ENCODE results near the gene NUDT14.

The NUDT14 gene

GRCh38 chr14:105182296-105183020 is 1.3 kb upstream of the NUDT14 start:
- no peak for FAIRE-seq
- TF ChIP-seq POLR2A (IDR thresholded peaks at IDR 0.05; ENCODE audit: low read depth, low read length), result no peak

GRCh38 chr14:105181549-105182295 is 610 bp upstream of the NUDT14 start:
- FAIRE-seq (no peak), DNase-seq (ENCODE audit: insufficient read length, low spot score) (no peak)
- TF ChIP-seq POLR2A (IDR thresholded peaks at IDR 0.05; ENCODE audit: low read depth, low read length), result no peak

More at GRCh38 chr14:105182296-105183020, 1.3 kb upstream of the NUDT14 start:
- DNase-seq (ENCODE audit: insufficient read length, low spot score), result no peak

- FAIRE-seq (no peak), DNase-seq (ENCODE audit: insufficient read length, low spot score) (no peak)
- no peak for TF ChIP-seq POLR2A (IDR thresholded peaks at IDR 0.05; ENCODE audit: low read depth, low read length)
Observed at GRCh38 chr14:105179191-105179590, 1.9 kb downstream of the NUDT14 start.

DNA sequence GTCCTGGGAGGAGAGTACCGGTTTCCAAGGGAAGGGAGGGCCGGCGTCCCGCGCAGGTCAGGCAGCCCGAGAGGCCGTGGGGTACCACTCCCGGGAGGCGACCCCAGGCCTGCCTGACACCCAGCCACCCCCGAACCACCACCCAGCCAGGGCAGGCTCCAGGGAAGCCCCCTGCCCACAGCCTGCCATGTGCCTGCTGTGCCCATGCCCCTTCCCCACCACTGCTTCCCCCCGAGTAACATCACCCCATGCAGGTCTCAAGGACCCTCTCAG is 2.3 kb downstream of the NUDT14 start:
- FAIRE-seq (no peak), DNase-seq (ENCODE audit: insufficient read length, low spot score) (no peak)
- TF ChIP-seq POLR2A (IDR thresholded peaks at IDR 0.05; ENCODE audit: low read depth, low read length), result no peak

GRCh38 chr14:105178069-105178867 is 2.8 kb downstream of the NUDT14 start:
- FAIRE-seq, result no peak

DNA sequence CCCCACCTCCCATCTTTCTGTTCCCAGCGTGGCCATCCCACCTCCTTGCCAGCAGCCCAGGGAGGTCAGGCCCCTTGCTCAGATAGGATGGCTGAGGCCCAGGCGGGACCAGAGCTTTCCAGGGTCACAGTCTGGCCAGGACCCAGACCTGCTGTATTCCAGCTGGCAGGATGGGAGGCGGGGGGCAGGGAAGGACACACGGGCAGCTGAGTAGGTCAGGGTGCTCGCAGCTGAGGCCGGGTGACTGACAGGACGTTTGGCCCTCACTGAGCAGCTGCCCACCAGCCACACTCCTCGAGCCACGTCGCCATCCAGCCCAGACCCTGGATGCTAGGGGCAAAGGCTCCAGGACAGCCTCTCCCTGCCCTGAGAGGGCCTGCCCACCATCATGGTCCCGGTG is 4.0 kb downstream of the NUDT14 start:
- no peak for DNase-seq (ENCODE audit: insufficient read length, low spot score)
- no peak for FAIRE-seq

More at GRCh38 chr14:105178069-105178867, 2.8 kb downstream of the NUDT14 start:
- TF ChIP-seq POLR2A (IDR thresholded peaks at IDR 0.05; ENCODE audit: low read depth, low read length), result no peak
- DNase-seq (ENCODE audit: insufficient read length, low spot score), result no peak

DNA sequence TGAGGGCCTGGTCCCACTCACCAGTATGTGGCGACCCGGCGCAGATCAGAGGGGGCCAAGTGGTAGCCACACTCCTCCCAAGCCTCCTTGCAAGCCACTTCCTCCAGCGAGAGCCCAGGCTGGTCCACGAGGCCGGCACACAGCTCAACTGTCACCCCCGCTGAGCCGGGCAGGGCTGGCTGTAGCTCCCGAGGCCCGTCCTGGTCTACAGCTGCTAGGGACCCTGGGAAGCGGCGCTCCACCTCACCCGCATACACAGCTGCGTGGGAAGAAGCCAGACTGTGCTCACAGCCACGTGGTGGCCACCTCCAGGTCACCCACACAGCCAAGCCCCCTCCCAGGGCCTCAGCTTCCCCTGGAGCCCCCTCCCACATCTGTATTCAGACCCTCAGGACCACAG is 4.6 kb downstream of the NUDT14 start:
- no peak for DNase-seq (ENCODE audit: insufficient read length, low spot score)
- no peak for TF ChIP-seq POLR2A (IDR thresholded peaks at IDR 0.05; ENCODE audit: low read depth, low read length)
- no peak for FAIRE-seq

More for the DNA sequence above, 4.0 kb downstream of the NUDT14 start:
- no peak for TF ChIP-seq POLR2A (IDR thresholded peaks at IDR 0.05; ENCODE audit: low read depth, low read length)

DNA sequence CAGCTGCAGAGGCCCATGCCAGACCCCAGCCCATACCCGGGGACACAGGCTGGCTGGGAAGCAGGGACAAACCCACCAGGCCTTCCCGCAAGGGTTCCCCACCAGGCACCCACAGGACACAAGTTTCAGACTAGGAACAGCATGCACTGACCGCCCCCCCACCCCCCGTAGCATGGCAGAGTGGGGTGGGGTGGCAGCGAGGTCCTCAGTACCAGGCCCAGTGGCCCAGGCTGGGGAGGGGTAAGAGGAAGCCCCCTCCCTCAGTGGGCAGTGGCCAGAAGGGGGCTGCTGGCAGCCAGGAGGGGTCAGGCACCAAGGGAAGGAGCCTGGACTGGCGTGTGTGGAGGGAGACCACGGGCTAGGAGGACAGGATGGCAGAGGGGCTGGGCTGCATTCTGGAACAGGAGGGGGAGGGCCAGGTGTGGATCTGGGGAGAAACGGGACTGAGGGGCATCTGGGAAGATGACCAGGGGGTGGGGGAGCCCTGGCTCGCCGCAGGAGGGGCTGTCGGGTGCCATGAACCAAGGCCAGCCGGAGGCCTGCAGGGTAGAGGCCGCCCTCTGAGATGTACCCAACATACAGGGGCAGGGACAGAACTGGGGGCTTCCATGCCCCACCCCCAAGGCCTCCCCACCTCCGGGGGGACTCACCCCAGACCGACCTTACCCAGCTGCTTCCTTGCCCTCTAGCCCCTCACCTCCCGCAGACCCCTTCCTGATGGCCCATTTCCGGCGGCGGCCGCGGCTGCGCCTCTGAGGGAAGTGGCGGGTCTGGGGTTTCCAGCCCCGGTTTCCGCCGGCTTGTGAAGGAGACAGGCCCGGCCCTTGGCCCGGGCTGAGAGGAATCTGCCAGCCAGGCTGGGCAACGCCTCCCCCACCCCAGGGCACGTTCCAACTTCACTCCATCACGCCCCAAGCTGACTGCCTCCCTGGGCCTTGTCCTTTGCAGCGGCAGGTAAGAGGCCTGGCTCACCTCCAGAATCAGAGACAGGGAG is 6.9 kb downstream of the NUDT14 start:
- DNase-seq (ENCODE audit: insufficient read length, low spot score) (no peak), FAIRE-seq (no peak)
- TF ChIP-seq POLR2A (IDR thresholded peaks at IDR 0.05; ENCODE audit: low read depth, low read length), result no peak

DNA sequence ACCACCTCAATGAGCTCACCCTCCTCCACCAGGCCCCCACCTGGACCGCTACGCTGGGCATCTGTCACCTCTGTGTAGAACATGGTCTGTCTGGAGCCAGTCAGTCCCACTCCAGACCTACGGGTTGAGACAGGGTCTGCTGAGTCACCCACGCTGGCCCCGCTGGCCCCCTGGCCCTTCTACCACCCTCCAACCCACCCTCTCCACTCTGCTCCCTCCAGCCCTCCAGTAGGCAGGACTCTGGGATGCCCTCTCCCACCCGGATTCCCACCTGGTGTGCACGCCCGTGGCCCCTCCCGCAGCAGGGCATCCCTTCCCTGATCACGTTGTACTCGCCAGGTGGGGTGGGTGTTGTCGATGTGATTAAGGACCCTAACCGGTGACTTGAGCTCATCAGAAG is 8.0 kb downstream of the NUDT14 start:
- FAIRE-seq, result no peak
- DNase-seq (ENCODE audit: insufficient read length, low spot score), result no peak
- no peak for TF ChIP-seq POLR2A (IDR thresholded peaks at IDR 0.05; ENCODE audit: low read depth, low read length)

- DNase-seq (ENCODE audit: insufficient read length, low spot score), result no peak
- no peak for FAIRE-seq
- no peak for TF ChIP-seq POLR2A (IDR thresholded peaks at IDR 0.05; ENCODE audit: low read depth, low read length)
Observed at GRCh38 chr14:105172476-105172875, 8.6 kb downstream of the NUDT14 start.

- no peak for TF ChIP-seq POLR2A (IDR thresholded peaks at IDR 0.05; ENCODE audit: low read depth, low read length)
- FAIRE-seq, result no peak
- no peak for DNase-seq (ENCODE audit: insufficient read length, low spot score)
Observed at GRCh38 chr14:105171004-105171673, 10.0 kb downstream of the NUDT14 start.

DNA sequence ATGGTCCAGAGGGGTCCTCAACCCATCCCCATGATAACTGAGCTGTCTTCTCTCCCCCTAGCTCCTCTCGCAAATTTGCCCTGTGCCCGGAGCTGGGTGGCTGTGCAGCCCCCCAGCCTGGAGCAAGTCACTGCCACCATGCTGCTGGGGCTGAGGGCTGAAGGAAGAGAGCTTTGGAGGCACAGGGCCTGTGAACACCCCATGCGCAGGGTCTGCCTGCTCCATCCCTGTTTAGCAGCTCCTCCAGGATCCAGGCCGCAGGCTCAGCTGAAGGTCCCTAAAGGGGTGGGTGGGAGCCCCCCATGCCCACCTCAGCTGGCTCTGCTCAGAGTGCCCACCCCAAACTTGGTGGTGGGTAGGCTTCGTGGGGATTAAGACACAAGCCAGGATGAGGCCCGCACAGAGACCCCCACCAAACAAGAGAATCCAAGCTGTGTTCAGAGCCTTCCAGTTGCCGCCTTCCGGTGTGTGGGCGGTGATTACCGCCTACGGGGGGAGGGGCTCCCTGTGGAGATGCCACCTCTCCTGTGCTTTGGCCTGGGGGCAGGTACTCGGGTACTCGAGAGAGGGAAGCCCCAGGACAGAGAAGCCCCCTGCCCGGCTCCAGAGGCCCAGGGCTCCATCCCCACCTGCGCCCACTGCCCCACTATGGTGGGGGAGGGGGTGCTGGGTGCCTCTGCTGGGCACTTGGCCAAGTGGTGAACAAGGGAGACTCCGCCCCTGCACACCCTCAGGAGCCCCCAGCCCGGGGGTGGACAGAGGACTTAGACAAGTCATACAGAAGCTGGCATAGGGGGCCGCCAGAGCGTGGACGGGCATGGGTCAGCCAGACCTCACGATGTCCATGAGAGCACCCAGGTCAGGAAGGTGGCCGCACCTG is 11.1 kb downstream of the NUDT14 start:
- no peak for TF ChIP-seq POLR2A (IDR thresholded peaks at IDR 0.05; ENCODE audit: low read depth, low read length)
- DNase-seq (ENCODE audit: insufficient read length, low spot score) (no peak), FAIRE-seq (no peak)

Data from H54 (cell line).